Activated gamma-delta T cell treated with anti-CD3 and anti-CD28 coated beads, Interleukin-2, amount 50 U/mL, for 16 hours (primary cell): ENCODE results near the gene IL4.
"Not testable (repeated sequence)": the region's sequence is repeated elsewhere in the genome, so short reads cannot be mapped to it uniquely, and the experiment has no call there.

ENCODE experiments used
- DNase-seq: peaks from one replicate; pipeline ENCODE4 v3.0.0-alpha.2; 2020; ENCODE audit warnings: low read depth

The IL4 gene

GRCh38 chr5:132674671-132675506 is 1.1 kb downstream of the IL4 start:
- no peak for DNase-seq

GRCh38 chr5:132675936-132676689 is 2.3 kb downstream of the IL4 start:
- no peak for DNase-seq

GRCh38 chr5:132677191-132677590 is 3.4 kb downstream of the IL4 start:
- no peak for DNase-seq

GRCh38 chr5:132677682-132678400 is 4.1 kb downstream of the IL4 start:
- DNase-seq = no peak

GRCh38 chr5:132678735-132679134 is 4.9 kb downstream of the IL4 start:
- DNase-seq = no peak

GRCh38 chr5:132679166-132679565 is 5.4 kb downstream of the IL4 start:
- no peak for DNase-seq

- no peak for DNase-seq
Measured at GRCh38 chr5:132679717-132680380, 6.1 kb downstream of the IL4 start.

GRCh38 chr5:132680780-132681475 is 7.1 kb downstream of the IL4 start:
- DNase-seq = no peak

GRCh38 chr5:132681476-132681831 is 7.7 kb downstream of the IL4 start:
- DNase-seq = no peak

GRCh38 chr5:132681983-132682382 is 8.2 kb downstream of the IL4 start:
- no peak for DNase-seq

GRCh38 chr5:132684491-132684890 is 10.7 kb downstream of the IL4 start:
- no peak for DNase-seq

- no peak for DNase-seq
Measured at GRCh38 chr5:132684922-132685720, 11.3 kb downstream of the IL4 start.

GRCh38 chr5:132686193-132686592 is 12.4 kb downstream of the IL4 start:
- DNase-seq = no peak

- peak; percentile 18 for DNase-seq
Measured at GRCh38 chr5:132687995-132688394, 14.2 kb downstream of the IL4 start.

- DNase-seq = no peak
Measured at GRCh38 chr5:132688536-132689339, 14.9 kb downstream of the IL4 start.

- DNase-seq = no peak
Measured at GRCh38 chr5:132689513-132689912, 15.7 kb downstream of the IL4 start.

GRCh38 chr5:132690156-132690555 is 16.4 kb downstream of the IL4 start:
- no peak for DNase-seq

GRCh38 chr5:132691755-132692631 is 18.2 kb downstream of the IL4 start:
- not testable (repeated sequence) for DNase-seq

GRCh38 chr5:132692632-132692967 is 18.8 kb downstream of the IL4 start:
- no peak for DNase-seq
